Omental fat pad (tissue), 4 donors: ENCODE measurements around the gene COPS8. TPM values are rescaled to one million over a fixed set of nuclear protein-coding genes. Genes with fewer than 3 reads are reported as not detected.

ENCODE experiments used
- ATAC-seq: fragments of 150-250 bp; one replicate; pipeline ENCODE4 v1.9.1; 2016; ENCODE audit warnings: mild to moderate bottlenecking, moderate library complexity; ENCODE audit not compliant: low FRiP score
- DNase-seq: peaks from one replicate; pipeline ENCODE4 v3.0.0-alpha.2; 2019; ENCODE audit warnings: low spot score
- total RNA-seq, 4 donors: library from RNA; depleted of rRNA; stranded (reverse); fragments of >200 nt; gene quantifications; one replicate each; pipeline ENCODE4 v1.1.0, GENCODE V29; 2016
- TF ChIP-seq, protein P1 (sequence below), 3 donors: fragments of 450-650 bp; IDR thresholded peaks; one replicate each; pipeline ENCODE4 v1.5.1; 2016 to 2017; ENCODE audit warnings: antibody characterized with exemption in 3 of 3, mild to moderate bottlenecking in 3 of 3, moderate library complexity in 2 of 3

Gene COPS8
- total RNA-seq, 4 donors from 2014 or later = 76.4 to 105 (median 90.5) TPM

DNA sequence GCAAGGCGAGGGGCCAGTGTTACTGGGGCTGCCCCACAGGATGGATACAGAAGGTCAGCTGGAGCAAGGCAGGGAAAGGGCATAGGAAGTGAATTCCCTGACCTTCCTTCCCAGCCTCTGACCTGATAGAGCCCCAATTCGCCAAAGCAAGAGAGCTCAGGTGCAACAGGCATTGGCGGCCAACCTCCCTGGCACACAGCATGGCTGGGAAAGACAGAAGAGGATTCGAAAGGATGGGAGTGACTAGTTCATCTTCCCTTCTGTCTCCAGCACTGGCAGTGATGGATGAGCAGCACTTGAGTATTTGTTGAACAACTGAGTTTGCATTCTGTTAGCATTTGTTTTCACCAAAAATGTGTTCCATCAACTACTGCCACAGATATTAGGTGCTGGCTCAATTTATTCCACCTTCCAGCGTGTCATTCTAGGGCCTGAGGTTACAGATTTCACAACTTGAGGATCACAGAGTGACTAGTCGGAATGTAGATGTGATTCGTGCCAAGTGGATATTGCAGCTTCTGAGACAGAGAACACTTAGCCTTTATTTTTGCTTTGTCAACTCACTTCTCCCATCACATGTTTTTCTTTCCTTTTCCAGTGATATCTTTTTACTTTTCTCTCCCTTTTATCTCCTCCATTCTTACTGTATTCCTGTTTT lies 6.2 kb downstream of the COPS8 start:
- TF ChIP-seq, protein P1, sequence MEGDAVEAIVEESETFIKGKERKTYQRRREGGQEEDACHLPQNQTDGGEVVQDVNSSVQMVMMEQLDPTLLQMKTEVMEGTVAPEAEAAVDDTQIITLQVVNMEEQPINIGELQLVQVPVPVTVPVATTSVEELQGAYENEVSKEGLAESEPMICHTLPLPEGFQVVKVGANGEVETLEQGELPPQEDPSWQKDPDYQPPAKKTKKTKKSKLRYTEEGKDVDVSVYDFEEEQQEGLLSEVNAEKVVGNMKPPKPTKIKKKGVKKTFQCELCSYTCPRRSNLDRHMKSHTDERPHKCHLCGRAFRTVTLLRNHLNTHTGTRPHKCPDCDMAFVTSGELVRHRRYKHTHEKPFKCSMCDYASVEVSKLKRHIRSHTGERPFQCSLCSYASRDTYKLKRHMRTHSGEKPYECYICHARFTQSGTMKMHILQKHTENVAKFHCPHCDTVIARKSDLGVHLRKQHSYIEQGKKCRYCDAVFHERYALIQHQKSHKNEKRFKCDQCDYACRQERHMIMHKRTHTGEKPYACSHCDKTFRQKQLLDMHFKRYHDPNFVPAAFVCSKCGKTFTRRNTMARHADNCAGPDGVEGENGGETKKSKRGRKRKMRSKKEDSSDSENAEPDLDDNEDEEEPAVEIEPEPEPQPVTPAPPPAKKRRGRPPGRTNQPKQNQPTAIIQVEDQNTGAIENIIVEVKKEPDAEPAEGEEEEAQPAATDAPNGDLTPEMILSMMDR (IDR thresholded peaks at IDR 0.05) = no peak
- DNase-seq = no peak
- peak; percentile 70 for ATAC-seq

DNA sequence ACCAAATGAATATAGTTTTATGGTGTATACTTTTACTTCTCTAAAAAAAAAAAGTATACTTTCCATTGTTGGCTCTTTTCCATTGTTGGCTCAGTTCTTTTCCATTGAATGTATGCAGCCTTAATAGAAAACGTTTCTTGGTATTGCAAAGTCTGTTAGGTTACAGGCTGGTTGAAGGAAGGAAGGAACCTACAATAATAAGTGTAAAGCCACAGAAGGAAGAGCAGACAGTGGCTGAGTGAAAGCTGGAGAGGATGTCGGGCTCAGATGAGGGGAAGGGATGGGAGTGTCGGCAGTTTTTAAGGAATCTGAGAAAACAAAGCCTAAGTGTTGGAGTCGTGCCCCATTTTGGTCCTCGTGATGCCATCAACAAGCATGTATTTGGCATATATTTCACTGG lies 6.8 kb downstream of the COPS8 start:
- DNase-seq (no peak), ATAC-seq (no peak)
- TF ChIP-seq, protein P1 (IDR thresholded peaks at IDR 0.05) = no peak

DNA sequence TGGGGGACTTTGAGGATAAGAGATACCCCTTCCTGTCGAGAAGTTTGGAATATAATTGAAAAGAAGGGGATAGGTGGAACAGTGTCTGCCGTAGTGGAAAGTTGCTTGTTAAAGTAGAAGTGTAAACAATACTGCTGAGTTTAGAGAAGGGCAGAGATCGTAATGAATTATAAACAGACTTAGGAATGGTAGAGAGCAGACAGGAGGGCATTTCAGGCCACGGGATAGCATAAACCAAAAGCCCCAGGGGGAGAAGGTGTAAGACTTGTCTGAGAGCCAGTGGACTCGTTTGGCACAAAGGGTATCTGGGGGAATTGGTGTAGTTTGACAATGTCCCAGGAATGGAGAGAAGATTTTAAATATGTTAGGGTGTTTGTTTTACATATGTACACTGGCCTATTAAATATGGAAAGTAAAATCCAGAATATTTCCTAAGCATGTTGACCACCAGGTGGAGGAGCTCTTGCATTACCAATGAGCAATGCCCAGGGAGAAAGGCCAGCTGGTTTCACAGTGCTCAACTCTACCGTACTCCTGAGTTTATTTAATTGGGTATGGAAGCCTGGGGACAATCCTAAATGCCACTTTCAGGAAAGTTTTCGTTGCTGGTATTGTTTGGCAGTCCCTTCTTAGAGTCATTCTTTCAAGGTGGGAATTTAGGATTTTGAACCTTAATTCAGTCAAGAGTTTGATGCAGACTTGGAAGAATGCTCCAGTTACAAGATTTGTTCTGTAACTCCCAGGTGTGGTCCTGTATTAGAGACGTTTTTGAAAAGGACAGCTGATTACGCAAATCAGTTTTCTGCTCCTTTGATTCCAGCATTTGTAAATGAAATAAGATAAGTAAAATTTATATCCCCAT lies 7.5 kb downstream of the COPS8 start:
- TF ChIP-seq, protein P1 (IDR thresholded peaks at IDR 0.05) = peak in 1 of 3 donors; percentile 31
- ATAC-seq = peak; percentile 39
- DNase-seq = no peak

GRCh38 chr2:237096201-237096600 lies 10.5 kb downstream of the COPS8 start:
- ATAC-seq = no peak
- TF ChIP-seq, protein P1 (IDR thresholded peaks at IDR 0.05) = no peak
- DNase-seq = no peak

DNA sequence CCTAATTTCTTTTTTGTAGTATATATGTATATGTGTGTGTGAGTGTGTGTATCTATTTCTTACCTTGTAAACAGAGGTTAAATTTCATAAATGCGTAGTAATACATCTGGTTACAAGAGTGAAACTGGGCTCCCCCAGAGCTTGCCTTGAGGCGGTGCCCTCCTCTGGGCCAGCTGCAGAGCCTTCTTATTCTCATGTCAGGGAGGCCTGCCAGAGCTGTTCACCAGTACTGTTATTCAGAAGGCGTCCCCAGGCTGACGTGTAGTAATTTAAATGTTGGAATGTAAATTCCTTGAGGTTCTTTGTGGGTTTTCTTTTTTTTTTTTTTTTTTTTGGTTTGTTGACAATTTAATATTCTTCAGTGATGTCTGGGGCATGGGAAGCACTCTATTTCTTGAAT lies 11.2 kb downstream of the COPS8 start:
- TF ChIP-seq, protein P1 (IDR thresholded peaks at IDR 0.05) = no peak
- no peak for ATAC-seq
- DNase-seq = no peak

DNA sequence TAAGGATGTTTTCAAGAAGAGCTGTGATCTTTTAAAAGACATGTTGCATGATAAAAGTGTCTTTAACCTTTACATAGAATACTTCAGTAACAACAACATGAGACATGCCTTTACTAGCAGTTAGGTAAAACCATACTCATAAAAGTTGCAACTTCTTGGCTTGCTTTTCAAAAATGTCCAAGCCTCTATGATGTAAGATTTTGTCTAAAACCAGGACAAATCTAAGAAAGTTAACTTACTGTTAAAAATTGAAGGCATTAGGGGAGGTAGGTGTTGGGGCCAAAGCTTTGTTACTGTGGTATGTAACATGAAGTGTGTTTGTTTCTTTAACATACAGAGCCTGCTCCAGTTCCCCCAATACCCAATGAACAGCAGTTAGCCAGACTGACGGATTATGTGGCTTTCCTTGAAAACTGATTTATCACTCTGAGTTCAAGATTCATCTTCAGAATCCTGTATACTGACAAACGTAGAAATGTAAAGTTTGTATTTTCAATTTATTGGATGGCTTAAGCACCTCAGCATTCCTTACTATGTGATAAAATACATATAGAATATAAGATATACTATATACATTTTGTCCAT lies 11.7 kb downstream of the COPS8 start:
- ATAC-seq = no peak
- no peak for DNase-seq
- TF ChIP-seq, protein P1 (IDR thresholded peaks at IDR 0.05) = no peak
